HUES48 (cell line): ENCODE results near the gene TSR1.
A peak's percentile ranks its signal among the peaks of the same experiment; 100 is the strongest.

ENCODE experiments used
- H3K27ac ChIP-seq: one replicate; pipeline ENCODE4 v1.7.0; 2013; ENCODE audit warnings: low read depth, low read length, inconsistent platforms
- H3K27me3 ChIP-seq: 2 replicates; pipeline ENCODE4 v1.6.1; 2013; ENCODE audit warnings: mild to moderate bottlenecking, low read length; ENCODE audit not compliant: control insufficient read depth, insufficient read depth
- H3K36me3 ChIP-seq: 2 replicates; pipeline ENCODE4 v1.6.1; 2013; ENCODE audit warnings: low read length; ENCODE audit not compliant: control insufficient read depth, insufficient read depth
- H3K4me1 ChIP-seq: 2 replicates; pipeline ENCODE4 v1.6.1; 2013; ENCODE audit warnings: mild to moderate bottlenecking, low read length; ENCODE audit not compliant: control insufficient read depth, insufficient read depth
- H3K4me3 ChIP-seq: 2 replicates; pipeline ENCODE4 v1.5.1; 2013; ENCODE audit warnings: mild to moderate bottlenecking, low read depth, low read length
- H3K9ac ChIP-seq: 2 replicates; pipeline ENCODE4 v1.6.1; 2013; ENCODE audit warnings: mild to moderate bottlenecking, low read depth, low read length, moderate library complexity
- H3K9me3 ChIP-seq: 2 replicates; pipeline ENCODE4 v1.6.1; 2013; ENCODE audit warnings: low read length; ENCODE audit not compliant: control insufficient read depth, insufficient read depth

Gene TSR1

GRCh38 chr17:2376107-2376506, 39.9 kb upstream of the TSR1 start:
- no peaks in the 10 kb centered on the region for H3K27me3 ChIP-seq
- no peak overlapping the region for H3K9ac ChIP-seq
- H3K36me3 ChIP-seq: peaks cover 52% of the 10 kb centered on the region
- no peaks in the 10 kb centered on the region for H3K9me3 ChIP-seq
- H3K27ac ChIP-seq: no peak overlapping the region
- H3K4me1 ChIP-seq: no peaks in the 10 kb centered on the region
- no peak overlapping the region for H3K4me3 ChIP-seq

GRCh38 chr17:2375406-2375805, 39.1 kb upstream of the TSR1 start:
- no peaks in the 10 kb centered on the region for H3K4me1 ChIP-seq
- peaks cover 52% of the 10 kb centered on the region for H3K36me3 ChIP-seq
- no peak overlapping the region for H3K4me3 ChIP-seq
- H3K9ac ChIP-seq: no peak overlapping the region
- no peak overlapping the region for H3K27ac ChIP-seq
- H3K27me3 ChIP-seq: no peaks in the 10 kb centered on the region
- no peaks in the 10 kb centered on the region for H3K9me3 ChIP-seq

GRCh38 chr17:2374549-2375285, 38.5 kb upstream of the TSR1 start:
- no peaks in the 10 kb centered on the region for H3K27me3 ChIP-seq
- no peak overlapping the region for H3K9ac ChIP-seq
- no peak overlapping the region for H3K27ac ChIP-seq
- H3K4me3 ChIP-seq: no peak overlapping the region
- H3K36me3 ChIP-seq: peaks cover 52% of the 10 kb centered on the region
- H3K4me1 ChIP-seq: peaks cover 2% of the 10 kb centered on the region; the same call in 1 of the 2 replicates
- H3K9me3 ChIP-seq: no peaks in the 10 kb centered on the region

GRCh38 chr17:2373179-2373578, 36.9 kb upstream of the TSR1 start:
- no peak overlapping the region for H3K4me3 ChIP-seq
- peaks cover 43% of the 10 kb centered on the region for H3K36me3 ChIP-seq
- no peaks in the 10 kb centered on the region for H3K27me3 ChIP-seq
- no peaks in the 10 kb centered on the region for H3K9me3 ChIP-seq
- H3K4me1 ChIP-seq: peaks cover 2% of the 10 kb centered on the region; the same call in 1 of the 2 replicates
- no peak overlapping the region for H3K9ac ChIP-seq
- no peak overlapping the region for H3K27ac ChIP-seq

GRCh38 chr17:2372681-2373080, 36.4 kb upstream of the TSR1 start:
- Histone ChIP-seq H3K9me3 (no peaks in the 10 kb centered on the region), H3K4me3 (no peak overlapping the region), H3K27ac (no peak overlapping the region), H3K4me1 (peaks cover 2% of the 10 kb centered on the region; the same call in 1 of the 2 replicates), H3K9ac (no peak overlapping the region), H3K27me3 (no peaks in the 10 kb centered on the region), H3K36me3 (peaks cover 39% of the 10 kb centered on the region)

GRCh38 chr17:2372180-2372579, 35.9 kb upstream of the TSR1 start:
- no peaks in the 10 kb centered on the region for H3K9me3 ChIP-seq
- no peak overlapping the region for H3K9ac ChIP-seq
- no peak overlapping the region for H3K27ac ChIP-seq
- H3K4me1 ChIP-seq: peaks cover 2% of the 10 kb centered on the region; the same call in 1 of the 2 replicates
- peaks cover 35% of the 10 kb centered on the region for H3K36me3 ChIP-seq
- H3K4me3 ChIP-seq: no peak overlapping the region
- no peaks in the 10 kb centered on the region for H3K27me3 ChIP-seq

- Histone ChIP-seq H3K4me3 (no peak overlapping the region), H3K27me3 (no peaks in the 10 kb centered on the region), H3K9me3 (no peaks in the 10 kb centered on the region), H3K36me3 (peaks cover 33% of the 10 kb centered on the region), H3K4me1 (peaks cover 2% of the 10 kb centered on the region; the same call in 1 of the 2 replicates), H3K27ac (no peak overlapping the region), H3K9ac (no peak overlapping the region)
These were observed 35.2 kb upstream of the TSR1 start for GRCh38 chr17:2371183-2372130.

- H3K9ac ChIP-seq: no peak overlapping the region
- H3K27ac ChIP-seq: no peak overlapping the region
- peaks cover 2% of the 10 kb centered on the region; the same call in 1 of the 2 replicates for H3K4me1 ChIP-seq
- no peaks in the 10 kb centered on the region for H3K9me3 ChIP-seq
- H3K4me3 ChIP-seq: no peak overlapping the region
- H3K36me3 ChIP-seq: peaks cover 32% of the 10 kb centered on the region
- no peaks in the 10 kb centered on the region for H3K27me3 ChIP-seq
These were observed 33.9 kb upstream of the TSR1 start for GRCh38 chr17:2370211-2370589.

GRCh38 chr17:2369551-2370210, 33.4 kb upstream of the TSR1 start:
- Histone ChIP-seq H3K27ac (peak overlapping the region; percentile 3), H3K9me3 (no peaks in the 10 kb centered on the region), H3K4me1 (peaks cover 2% of the 10 kb centered on the region; the same call in 1 of the 2 replicates), H3K9ac (no peak overlapping the region), H3K27me3 (no peaks in the 10 kb centered on the region), H3K4me3 (no peak overlapping the region), H3K36me3 (peaks cover 32% of the 10 kb centered on the region)

GRCh38 chr17:2369039-2369438, 32.8 kb upstream of the TSR1 start:
- H3K9me3 ChIP-seq: no peaks in the 10 kb centered on the region
- H3K27ac ChIP-seq: no peak overlapping the region
- no peak overlapping the region for H3K9ac ChIP-seq
- peaks cover 2% of the 10 kb centered on the region; the same call in 1 of the 2 replicates for H3K4me1 ChIP-seq
- H3K27me3 ChIP-seq: no peaks in the 10 kb centered on the region
- peaks cover 34% of the 10 kb centered on the region for H3K36me3 ChIP-seq
- no peak overlapping the region for H3K4me3 ChIP-seq
